Endothelial cell of umbilical vein (primary cell): ENCODE results near the gene DIMT1.

ENCODE experiments used
- CTCF ChIP-seq, 2 donors: IDR thresholded peaks; 1 replicate in 1 of 2; 2 replicates in 1 of 2; pipeline ENCODE4 v1.5.1; 2011; ENCODE audit warnings: low read length in 2 of 2, mild to moderate bottlenecking in 2 of 2, moderate library complexity in 2 of 2, control low read depth in 1 of 2, inconsistent platforms in 1 of 2, low read depth in 1 of 2; ENCODE audit not compliant: insufficient read depth in 1 of 2; ENCODE audit errors: extremely low read depth in 1 of 2
- FOS ChIP-seq: IDR thresholded peaks from 2 replicates; pipeline ENCODE4 v1.6.1; 2011; ENCODE audit warnings: mild to moderate bottlenecking, low read length, moderate library complexity, borderline replicate concordance; ENCODE audit not compliant: insufficient read depth
- MAX ChIP-seq: IDR thresholded peaks from 2 replicates; pipeline ENCODE4 v1.6.1; 2011; ENCODE audit not compliant: insufficient read depth, insufficient read length
- POLR2A ChIP-seq: IDR thresholded peaks from 2 replicates; pipeline ENCODE4 v1.6.1; 2012; ENCODE audit warnings: low read depth, mild to moderate bottlenecking, control low read depth, low read length

DNA sequence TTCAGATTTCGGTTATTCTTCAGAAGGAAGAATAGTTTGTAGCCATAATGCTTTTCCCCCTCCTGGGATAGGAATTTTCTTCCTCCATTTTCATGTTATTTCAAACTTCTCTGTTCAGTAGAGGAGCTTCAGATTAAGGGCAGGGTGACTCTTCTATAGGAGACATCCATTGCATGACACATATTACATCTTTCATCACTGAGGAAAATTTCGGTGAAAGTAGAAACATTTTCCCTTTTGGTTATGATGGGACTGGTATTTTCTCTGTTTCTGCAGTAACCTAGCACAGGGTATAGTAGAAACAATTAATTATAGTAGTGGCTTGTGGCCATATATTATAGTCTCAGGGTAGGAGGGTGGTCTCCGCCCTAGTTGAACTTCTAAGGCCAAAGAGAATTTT is 10.0 kb upstream of the DIMT1 start:
- TF ChIP-seq CTCF (IDR thresholded peaks at IDR 0.05; ENCODE audit: extremely low read depth in 1 of 2, insufficient read depth in 1 of 2, low read depth in 1 of 2, low read length in 2 of 2): no peak
- TF ChIP-seq POLR2A: no peak
- no peak for TF ChIP-seq MAX
- TF ChIP-seq FOS: no peak
